Endothelial cell of umbilical vein (primary cell): ENCODE data around the gene PLXDC2. TPM values are rescaled to one million over a fixed set of nuclear protein-coding genes. Genes with fewer than 3 reads are reported as not detected.

Experiments
- BruUV-seq: library from RNA; stranded (reverse); fragments of 400-500 nt; replicated peaks from 2 replicates; lab custom pipeline; 2021; lab: Mats Ljungman, UMichigan
- CTCF ChIA-PET: fragments of 300-600, 350-600 bp; sonication (Branson Sonifier 250); formaldehyde crosslinking; loops from one replicate; lab custom pipeline; 2021; ENCODE audit warnings: antibody characterized with exemption, inconsistent platforms; lab: Charles Lee
- POLR2A ChIA-PET: fragments of 300-600, 350-600 bp; sonication (Branson Sonifier 250); formaldehyde crosslinking; loops from one replicate; lab custom pipeline; 2021; ENCODE audit warnings: antibody characterized with exemption, inconsistent platforms; lab: Charles Lee
- DNase-seq: peaks from one replicate; pipeline ENCODE4 v3.0.0-alpha.2; 2011; ENCODE audit warnings: low read depth, low spot score
- FAIRE-seq: peaks from 2 replicates; lab custom pipeline; 2011; peaks lifted over from hg19 to GRCh38; lab: Jason Lieb, UNC
- H2AFZ ChIP-seq: 2 replicates; pipeline ENCODE4 v1.6.0; 2012; ENCODE audit warnings: low read depth, low read length, control low read depth, inconsistent platforms
- H3K27ac ChIP-seq: 2 replicates; pipeline ENCODE4 v1.5.1; 2011; ENCODE audit warnings: low read depth, mild to moderate bottlenecking, control low read depth, low read length, moderate library complexity; ENCODE audit not compliant: insufficient read depth
- H3K27me3 ChIP-seq, 2 experiments: 2 replicates each; pipeline versions ENCODE4 v1.6.0 to v1.6.1; 2011; ENCODE audit warnings: low read length in 2 of 2, mixed read lengths in 1 of 2; ENCODE audit not compliant: control insufficient read depth in 2 of 2, insufficient read depth in 2 of 2
- H3K36me3 ChIP-seq, 2 experiments: 2 replicates in 1 of 2; 3 replicates in 1 of 2; pipeline ENCODE4 v1.5.1; 2011; ENCODE audit warnings: low read length in 2 of 2, mild to moderate bottlenecking in 1 of 2, moderate library complexity in 1 of 2; ENCODE audit not compliant: control insufficient read depth in 2 of 2, insufficient read depth in 2 of 2; ENCODE audit errors: extremely low read depth in 1 of 2
- H3K4me1 ChIP-seq: 3 replicates; pipeline ENCODE4 v1.5.1; 2011; ENCODE audit warnings: mild to moderate bottlenecking, low read length; ENCODE audit not compliant: control insufficient read depth, insufficient read depth; ENCODE audit errors: extremely low read depth
- H3K4me2 ChIP-seq: 2 replicates; pipeline ENCODE4 v1.6.1; 2011; ENCODE audit warnings: low read length, control low read depth, mixed read lengths; ENCODE audit not compliant: insufficient read depth
- H3K4me3 ChIP-seq, 3 experiments: fragments of 200-600 bp in 1 of 3; sonication (generic), shearing (Covaris generic) in 1 of 3; replicated peaks in 1 of 3; 2 replicates each; pipeline ENCODE4 v1.5.1; 2011 to 2016; ENCODE audit warnings: control low read depth in 3 of 3, low read length in 3 of 3, mild to moderate bottlenecking in 2 of 3, inconsistent platforms in 1 of 3, low read depth in 1 of 3, moderate library complexity in 1 of 3; ENCODE audit not compliant: insufficient read depth in 1 of 3
- H3K79me2 ChIP-seq: 2 replicates; pipeline ENCODE4 v1.6.0; 2012; ENCODE audit warnings: low read length, inconsistent platforms; ENCODE audit not compliant: control insufficient read depth, insufficient read depth
- H3K9ac ChIP-seq: replicated peaks from 2 replicates; pipeline ENCODE3; 2011; ENCODE audit warnings: low read length, control low read depth; ENCODE audit not compliant: insufficient read depth; ENCODE audit errors: extremely low read depth
- H3K9me1 ChIP-seq: replicated peaks from 3 replicates; pipeline ENCODE4 v1.6.0; 2011; ENCODE audit warnings: mild to moderate bottlenecking, low read length; ENCODE audit not compliant: control insufficient read depth, insufficient read depth; ENCODE audit errors: extremely low read depth
- H3K9me3 ChIP-seq: replicated peaks from 2 replicates; pipeline ENCODE4 v1.5.1; 2012; ENCODE audit warnings: low read length, inconsistent platforms; ENCODE audit not compliant: control insufficient read depth, insufficient read depth
- H4K20me1 ChIP-seq: replicated peaks from 2 replicates; pipeline ENCODE3; 2011; ENCODE audit warnings: mild to moderate bottlenecking, low read length; ENCODE audit not compliant: control insufficient read depth, insufficient read depth; ENCODE audit errors: extremely low read depth
- EZH2 ChIP-seq: IDR thresholded peaks from 2 replicates; pipeline ENCODE4 v1.6.1; 2012; ENCODE audit warnings: borderline replicate concordance, low read depth, mild to moderate bottlenecking, moderate library complexity, low read length, inconsistent platforms; ENCODE audit not compliant: severe bottlenecking
- FOS ChIP-seq: IDR thresholded peaks from 2 replicates; pipeline ENCODE4 v1.6.1; 2011; ENCODE audit warnings: mild to moderate bottlenecking, low read length, moderate library complexity, borderline replicate concordance; ENCODE audit not compliant: insufficient read depth
- GATA2 ChIP-seq: IDR thresholded peaks from 2 replicates; pipeline ENCODE4 v1.7.0; 2011; ENCODE audit warnings: low read depth, mild to moderate bottlenecking, moderate library complexity, mixed read lengths, low read length; ENCODE audit not compliant: insufficient read length, insufficient read depth
- JUN ChIP-seq: IDR thresholded peaks from 2 replicates; pipeline ENCODE4 v1.6.1; 2011; ENCODE audit warnings: borderline replicate concordance, low read depth; ENCODE audit not compliant: insufficient read length, insufficient read depth
- MYC ChIP-seq: IDR thresholded peaks from one replicate; pipeline ENCODE4 v1.6.1; 2011; ENCODE audit warnings: mild to moderate bottlenecking, low read depth, low read length
- POLR2A ChIP-seq: IDR thresholded peaks from 2 replicates; pipeline ENCODE4 v1.6.1; 2012; ENCODE audit warnings: low read depth, mild to moderate bottlenecking, control low read depth, low read length
- POLR2AphosphoS5 ChIP-seq: IDR thresholded peaks from 2 replicates; pipeline ENCODE4 v1.6.1; 2012; ENCODE audit warnings: low read depth, mild to moderate bottlenecking, control low read depth, low read length, moderate library complexity; ENCODE audit not compliant: insufficient read depth
- dilution Hi-C: fragments of 300-500 bp; cut with MboI; formaldehyde crosslinking; loops from one replicate; pipeline ENCODE4 v1.15.0; 2019; ENCODE audit warnings: low sequenced_read_pairs; ENCODE audit not compliant: extremely low pct_ligation_motif_present
- intact Hi-C: fragments of 100-400 bp; cut with micrococcal nuclease; formaldehyde crosslinking; loops from one replicate; pipeline ENCODE4 v1.10.0; 2022
- polyA plus RNA-seq, 4 experiments: library from polyadenylated mRNA; depleted of rRNA in 3 of 4; stranded (reverse) in 3 of 4; unstranded in 1 of 4; fragments of >200 nt; gene quantifications; 2 replicates each; pipeline versions ENCODE4 v1.2.1 to v1.2.3, GENCODE V29; 2011 to 2012; ENCODE audit warnings: missing spikeins in 1 of 4
- total RNA-seq: library from RNA; stranded (reverse); gene quantifications from 2 replicates; pipeline ENCODE4 v1.2.3, GENCODE V29; 2021
- TF ChIP-seq, protein P1 (sequence below), 2 donors: IDR thresholded peaks; 1 replicate in 1 of 2; 2 replicates in 1 of 2; pipeline ENCODE4 v1.5.1; 2011; ENCODE audit warnings: low read length in 2 of 2, mild to moderate bottlenecking in 2 of 2, moderate library complexity in 2 of 2, control low read depth in 1 of 2, inconsistent platforms in 1 of 2, low read depth in 1 of 2; ENCODE audit not compliant: insufficient read depth in 1 of 2; ENCODE audit errors: extremely low read depth in 1 of 2
- TF ChIP-seq, protein P2 (sequence below): IDR thresholded peaks from 2 replicates; pipeline ENCODE4 v1.6.1; 2011; ENCODE audit not compliant: insufficient read depth, insufficient read length

PLXDC2 gene
- total and polyA plus RNA-seq, 2 donors (not counting 3 experiments of a cell fraction or from before 2014, with no cell fraction given): 0.32 to 1.2 TPM

DNA sequence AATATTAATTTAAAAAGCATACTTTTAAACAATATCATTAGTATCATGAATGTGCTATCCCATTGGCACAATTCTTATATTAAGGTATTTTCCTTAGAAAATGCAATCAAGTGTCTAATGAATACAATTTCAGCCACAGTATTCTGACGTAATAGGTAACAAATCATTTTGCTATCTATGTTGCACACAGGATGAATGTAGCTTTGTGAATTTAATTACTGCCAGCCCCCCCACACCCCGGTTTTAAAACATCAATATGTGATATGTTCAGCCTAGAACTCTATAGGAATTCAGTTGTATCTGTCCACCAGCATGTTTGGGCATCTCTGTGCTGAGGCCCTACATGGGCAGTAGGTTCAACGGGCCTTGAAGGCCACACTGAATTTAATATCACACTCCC lies 274.6 kb downstream of the PLXDC2 start:
- intact Hi-C loops (no loop called here), dilution Hi-C loops (no loop called here)
- H3K79me2 ChIP-seq: no peaks in the 10 kb centered on the region
- POLR2A ChIA-PET: no interaction called here
- no peaks in the 10 kb centered on the region for H3K27me3 ChIP-seq
- no peaks in the 10 kb centered on the region for H3K4me1 ChIP-seq
- H4K20me1 ChIP-seq: no peaks in the 10 kb centered on the region
- H3K9me3 ChIP-seq: no peaks in the 10 kb centered on the region
- CTCF ChIA-PET: no interaction called here
- no peak for DNase-seq
- H2AFZ ChIP-seq: no peak overlapping the region
- H3K4me3 ChIP-seq: no peak overlapping the region
- H3K36me3 ChIP-seq: no peaks in the 10 kb centered on the region
- H3K9ac ChIP-seq: no peak overlapping the region
- H3K27ac ChIP-seq: no peak overlapping the region
- TF ChIP-seq MYC: no peak
- TF ChIP-seq FOS: no peak
- no peak for TF ChIP-seq POLR2AphosphoS5
- TF ChIP-seq EZH2: no peak
- TF ChIP-seq, protein P1, sequence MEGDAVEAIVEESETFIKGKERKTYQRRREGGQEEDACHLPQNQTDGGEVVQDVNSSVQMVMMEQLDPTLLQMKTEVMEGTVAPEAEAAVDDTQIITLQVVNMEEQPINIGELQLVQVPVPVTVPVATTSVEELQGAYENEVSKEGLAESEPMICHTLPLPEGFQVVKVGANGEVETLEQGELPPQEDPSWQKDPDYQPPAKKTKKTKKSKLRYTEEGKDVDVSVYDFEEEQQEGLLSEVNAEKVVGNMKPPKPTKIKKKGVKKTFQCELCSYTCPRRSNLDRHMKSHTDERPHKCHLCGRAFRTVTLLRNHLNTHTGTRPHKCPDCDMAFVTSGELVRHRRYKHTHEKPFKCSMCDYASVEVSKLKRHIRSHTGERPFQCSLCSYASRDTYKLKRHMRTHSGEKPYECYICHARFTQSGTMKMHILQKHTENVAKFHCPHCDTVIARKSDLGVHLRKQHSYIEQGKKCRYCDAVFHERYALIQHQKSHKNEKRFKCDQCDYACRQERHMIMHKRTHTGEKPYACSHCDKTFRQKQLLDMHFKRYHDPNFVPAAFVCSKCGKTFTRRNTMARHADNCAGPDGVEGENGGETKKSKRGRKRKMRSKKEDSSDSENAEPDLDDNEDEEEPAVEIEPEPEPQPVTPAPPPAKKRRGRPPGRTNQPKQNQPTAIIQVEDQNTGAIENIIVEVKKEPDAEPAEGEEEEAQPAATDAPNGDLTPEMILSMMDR (IDR thresholded peaks at IDR 0.05; ENCODE audit: extremely low read depth in 1 of 2, insufficient read depth in 1 of 2, low read depth in 1 of 2, low read length in 2 of 2): no peak
- no peak for TF ChIP-seq GATA2
- TF ChIP-seq, protein P2, sequence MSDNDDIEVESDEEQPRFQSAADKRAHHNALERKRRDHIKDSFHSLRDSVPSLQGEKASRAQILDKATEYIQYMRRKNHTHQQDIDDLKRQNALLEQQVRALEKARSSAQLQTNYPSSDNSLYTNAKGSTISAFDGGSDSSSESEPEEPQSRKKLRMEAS: no peak
- no peak for TF ChIP-seq POLR2A
- TF ChIP-seq JUN: no peak
- H3K4me2 ChIP-seq: no peak overlapping the region
- no peaks in the 10 kb centered on the region for H3K9me1 ChIP-seq
- BruUV-seq: no TSS peak
- no peak for FAIRE-seq
